Right lobe of liver (tissue), 4 donors: ENCODE results near the gene HESX1.

Experiments
- POLR2A ChIP-seq: fragments of 450-650 bp; IDR thresholded peaks from one replicate; pipeline ENCODE4 v1.6.1; 2017; ENCODE audit warnings: antibody characterized with exemption, mild to moderate bottlenecking
- TF ChIP-seq, protein P1 (sequence below), 4 donors: fragments of 200-600 bp in 3 of 4; fragments of 450-650 bp in 1 of 4; IDR thresholded peaks; one replicate each; pipeline versions ENCODE4 v1.5.1 to v1.8.0; 2016 to 2022; ENCODE audit warnings: antibody characterized with exemption in 4 of 4, mild to moderate bottlenecking in 2 of 4
- donor health status: DM: no; HTN: no; CAD: no.
- donor health status: DM: no; HTN: no; CAD: no.
- donor health status: DM: no; HTN: yes; CAD: no.

DNA sequence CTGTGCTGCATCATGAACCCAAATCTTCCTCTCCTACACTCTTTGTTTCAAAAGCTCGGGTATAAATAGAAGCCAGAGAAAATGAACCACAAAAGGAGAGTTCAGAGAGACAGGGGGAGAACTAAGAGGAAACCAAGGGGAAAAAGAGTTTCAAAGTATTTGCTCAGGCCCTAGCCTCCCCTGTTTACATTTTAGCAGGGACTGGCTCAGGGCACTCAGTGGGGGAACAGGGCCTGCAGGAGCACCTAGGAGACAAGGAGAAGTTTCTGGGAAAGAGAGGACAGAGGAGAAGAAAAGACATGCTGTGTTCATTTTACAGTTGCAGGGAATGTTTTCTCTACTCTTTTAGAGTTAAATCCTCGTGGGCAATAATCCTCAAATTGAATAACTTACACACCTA is 26.1 kb downstream of the HESX1 start:
- TF ChIP-seq, protein P1, sequence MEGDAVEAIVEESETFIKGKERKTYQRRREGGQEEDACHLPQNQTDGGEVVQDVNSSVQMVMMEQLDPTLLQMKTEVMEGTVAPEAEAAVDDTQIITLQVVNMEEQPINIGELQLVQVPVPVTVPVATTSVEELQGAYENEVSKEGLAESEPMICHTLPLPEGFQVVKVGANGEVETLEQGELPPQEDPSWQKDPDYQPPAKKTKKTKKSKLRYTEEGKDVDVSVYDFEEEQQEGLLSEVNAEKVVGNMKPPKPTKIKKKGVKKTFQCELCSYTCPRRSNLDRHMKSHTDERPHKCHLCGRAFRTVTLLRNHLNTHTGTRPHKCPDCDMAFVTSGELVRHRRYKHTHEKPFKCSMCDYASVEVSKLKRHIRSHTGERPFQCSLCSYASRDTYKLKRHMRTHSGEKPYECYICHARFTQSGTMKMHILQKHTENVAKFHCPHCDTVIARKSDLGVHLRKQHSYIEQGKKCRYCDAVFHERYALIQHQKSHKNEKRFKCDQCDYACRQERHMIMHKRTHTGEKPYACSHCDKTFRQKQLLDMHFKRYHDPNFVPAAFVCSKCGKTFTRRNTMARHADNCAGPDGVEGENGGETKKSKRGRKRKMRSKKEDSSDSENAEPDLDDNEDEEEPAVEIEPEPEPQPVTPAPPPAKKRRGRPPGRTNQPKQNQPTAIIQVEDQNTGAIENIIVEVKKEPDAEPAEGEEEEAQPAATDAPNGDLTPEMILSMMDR (IDR thresholded peaks at IDR 0.05): no peak
- no peak for TF ChIP-seq POLR2A
